Endometrial microvascular endothelial cells (primary cell): ENCODE data around the gene MYT1. TPM values are rescaled to one million over a fixed set of nuclear protein-coding genes. Genes with fewer than 3 reads are reported as not detected.

Experiments used
- in situ Hi-C: cut with HindIII; loops from 2 replicates; pipeline ENCODE4 v1.10.0; 2017; ENCODE audit warnings: low sequenced_read_pairs, low pct_unique_long_range_greater_than_20kb; ENCODE audit errors: inconsistent ontology term
- total RNA-seq: library from RNA; depleted of rRNA; stranded (reverse); fragments of >200 nt; gene quantifications from one replicate; pipeline ENCODE4 v1.2.3, GENCODE V29; 2015; ENCODE audit errors: inconsistent ontology term

MYT1 gene
- total RNA-seq, 1 donor from 2014 or later, result not detected

DNA sequence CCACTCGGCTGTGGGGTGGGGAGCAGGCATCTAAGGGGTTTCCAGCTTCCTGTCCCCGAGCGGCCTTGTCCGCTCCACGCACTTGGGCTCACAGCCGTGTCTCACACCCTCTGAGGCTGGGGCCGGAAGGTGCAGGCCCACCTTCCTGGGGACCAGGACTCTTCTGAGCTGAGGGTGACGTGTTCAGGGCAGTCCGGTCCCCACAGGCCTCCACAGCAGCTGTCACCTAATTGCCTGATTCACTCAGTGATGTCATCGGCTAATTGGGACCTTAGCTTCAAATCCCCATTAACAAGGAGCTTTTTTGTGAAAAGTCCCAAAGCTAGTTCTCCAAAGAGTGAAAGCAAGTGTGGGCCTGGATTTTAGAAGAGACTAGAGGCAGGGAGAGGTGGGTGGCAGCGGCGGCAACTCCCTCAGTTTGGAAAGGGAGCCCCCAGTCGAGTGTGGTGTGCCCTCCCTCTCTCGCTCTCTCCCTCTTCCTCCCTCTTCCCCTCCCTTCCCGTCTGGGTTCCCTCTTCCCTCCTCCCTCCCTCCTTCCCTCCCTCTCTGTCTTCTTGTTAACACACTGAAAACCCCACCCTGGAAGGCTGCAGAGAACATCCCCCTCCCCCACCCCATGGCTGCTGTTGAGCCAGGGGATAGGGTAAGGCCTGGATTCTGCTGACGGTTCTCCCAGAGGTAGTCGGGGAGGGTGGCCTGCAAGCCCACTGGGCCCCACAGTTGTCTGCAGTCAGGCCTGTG, 39.0 kb downstream of the MYT1 start:
- in situ Hi-C loops, result no loop called here

DNA sequence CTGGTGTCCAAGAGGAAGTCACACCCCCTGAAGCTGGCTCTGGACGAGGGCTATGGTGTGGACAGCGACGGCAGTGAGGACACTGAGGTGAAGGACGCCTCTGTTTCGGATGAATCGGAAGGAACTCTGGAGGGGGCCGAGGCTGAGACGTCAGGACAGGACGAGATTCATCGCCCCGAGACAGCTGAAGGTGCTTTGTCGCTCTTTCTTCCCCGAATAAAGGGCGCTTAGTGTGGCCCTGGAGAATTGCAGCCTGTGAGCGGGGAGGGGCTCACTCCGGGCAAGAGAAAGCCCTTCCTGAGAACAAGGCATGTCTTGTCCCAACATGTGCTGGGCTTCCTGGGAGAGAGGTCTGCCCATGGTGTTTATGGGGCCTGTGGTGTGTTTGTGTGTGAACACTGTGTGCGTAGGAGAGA, 41.4 kb downstream of the MYT1 start:
- in situ Hi-C loops, result no loop called here

DNA sequence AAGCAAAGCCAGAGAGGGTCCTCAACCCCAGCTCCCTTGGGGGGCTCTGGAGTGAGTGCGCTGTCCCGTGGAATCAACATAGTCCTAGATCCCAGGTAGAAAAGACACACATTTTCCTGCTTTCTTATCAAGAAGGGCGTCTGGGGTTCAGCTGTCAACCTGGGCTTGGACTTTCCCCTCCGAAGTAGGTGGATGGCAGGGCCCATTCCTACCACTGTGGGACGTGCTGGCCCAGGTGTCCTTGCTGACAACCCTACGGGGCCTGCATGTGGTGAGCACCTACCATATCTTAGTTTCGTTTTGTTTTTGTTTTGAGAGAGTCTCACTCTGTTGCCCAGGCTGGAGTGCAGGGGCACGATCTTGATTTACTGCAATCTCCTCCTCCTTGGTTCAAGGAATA, 42.4 kb downstream of the MYT1 start:
- in situ Hi-C loops, result no loop called here

DNA sequence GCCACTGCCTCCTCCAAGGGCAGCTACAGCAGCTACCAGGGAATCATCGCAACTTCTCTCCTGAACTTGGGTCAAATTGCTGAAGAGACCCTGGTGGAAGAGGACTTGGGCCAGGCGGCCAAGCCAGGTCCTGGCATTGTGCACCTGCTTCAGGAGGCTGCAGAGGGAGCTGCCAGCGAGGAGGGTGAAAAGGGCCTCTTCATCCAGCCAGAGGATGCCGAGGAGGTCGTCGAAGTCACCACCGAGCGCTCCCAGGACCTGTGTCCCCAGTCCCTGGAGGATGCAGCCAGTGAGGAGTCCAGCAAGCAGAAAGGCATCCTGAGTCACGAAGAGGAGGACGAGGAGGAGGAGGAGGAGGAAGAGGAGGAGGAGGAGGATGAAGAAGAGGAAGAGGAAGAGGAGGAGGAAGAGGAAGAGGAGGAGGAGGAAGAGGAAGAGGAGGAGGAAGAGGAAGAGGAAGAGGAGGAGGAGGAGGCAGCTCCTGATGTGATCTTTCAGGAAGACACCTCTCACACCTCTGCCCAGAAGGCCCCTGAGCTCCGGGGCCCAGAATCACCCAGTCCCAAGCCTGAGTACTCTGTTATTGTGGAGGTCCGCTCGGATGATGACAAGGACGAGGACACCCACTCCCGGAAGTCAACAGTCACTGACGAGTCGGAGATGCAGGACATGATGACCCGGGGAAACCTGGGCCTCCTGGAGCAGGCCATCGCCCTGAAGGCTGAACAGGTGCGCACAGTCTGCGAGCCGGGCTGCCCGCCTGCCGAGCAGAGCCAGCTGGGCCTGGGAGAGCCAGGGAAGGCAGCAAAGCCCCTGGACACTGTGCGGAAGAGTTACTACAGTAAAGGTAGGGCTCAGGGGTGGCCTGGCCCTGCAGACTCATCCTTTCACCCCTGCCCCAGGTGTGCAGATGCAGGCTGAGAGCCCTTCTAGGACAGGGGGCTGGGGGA, 43.7 kb downstream of the MYT1 start:
- in situ Hi-C loops, result no loop called here

DNA sequence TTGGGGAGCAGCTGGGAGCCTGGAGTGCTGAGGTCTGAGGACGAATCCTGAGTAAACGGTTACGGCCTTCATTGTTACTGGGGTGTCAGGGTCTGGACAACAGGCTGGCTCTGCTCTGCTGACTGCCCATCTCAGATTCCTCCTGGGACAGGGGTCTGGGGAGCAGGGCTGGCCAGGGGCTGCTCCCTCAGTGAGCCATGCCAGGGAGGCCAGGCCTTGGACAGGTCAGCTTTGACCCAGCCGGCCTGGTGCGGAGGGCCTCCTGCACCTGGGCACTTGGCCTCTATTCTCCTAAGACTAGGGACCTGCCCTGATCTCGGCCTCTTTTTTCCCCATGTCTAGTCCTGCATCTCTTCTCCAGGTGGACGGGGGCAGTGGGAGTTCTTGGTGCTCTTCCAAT, 44.9 kb downstream of the MYT1 start:
- in situ Hi-C loops, result no loop called here

DNA sequence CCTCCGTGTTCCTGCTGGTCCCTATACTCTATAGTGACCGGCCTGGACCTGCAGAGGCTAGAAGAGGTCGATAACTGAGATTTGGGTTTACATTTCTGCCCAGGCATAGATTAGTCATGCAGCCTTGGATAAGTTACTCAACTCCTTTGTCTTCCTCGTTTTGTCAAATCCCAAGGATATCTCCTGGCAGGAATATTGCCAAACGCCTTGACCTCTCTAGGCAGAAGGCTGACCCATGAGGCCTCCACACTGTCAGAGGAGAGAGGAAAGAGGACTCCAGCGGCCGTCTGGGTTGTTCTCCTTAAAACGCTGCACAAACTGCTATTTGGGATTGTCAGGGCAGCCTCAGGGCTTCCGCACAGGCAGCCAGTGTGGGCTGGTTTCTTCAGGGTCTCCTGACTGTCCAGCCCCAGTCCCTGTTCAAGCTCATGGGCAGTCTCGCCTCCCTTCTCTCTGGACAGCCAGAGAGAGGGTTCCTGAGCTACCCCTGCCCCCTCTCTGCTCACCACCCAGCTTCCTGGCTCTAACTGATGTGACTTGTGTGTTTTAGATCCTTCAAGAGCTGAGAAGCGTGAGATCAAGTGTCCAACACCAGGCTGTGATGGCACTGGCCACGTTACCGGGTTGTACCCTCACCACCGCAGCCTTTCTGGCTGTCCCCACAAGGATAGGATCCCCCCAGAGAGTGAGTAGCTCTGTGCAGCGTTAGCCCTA, 46.6 kb downstream of the MYT1 start:
- in situ Hi-C loops, result no loop called here

DNA sequence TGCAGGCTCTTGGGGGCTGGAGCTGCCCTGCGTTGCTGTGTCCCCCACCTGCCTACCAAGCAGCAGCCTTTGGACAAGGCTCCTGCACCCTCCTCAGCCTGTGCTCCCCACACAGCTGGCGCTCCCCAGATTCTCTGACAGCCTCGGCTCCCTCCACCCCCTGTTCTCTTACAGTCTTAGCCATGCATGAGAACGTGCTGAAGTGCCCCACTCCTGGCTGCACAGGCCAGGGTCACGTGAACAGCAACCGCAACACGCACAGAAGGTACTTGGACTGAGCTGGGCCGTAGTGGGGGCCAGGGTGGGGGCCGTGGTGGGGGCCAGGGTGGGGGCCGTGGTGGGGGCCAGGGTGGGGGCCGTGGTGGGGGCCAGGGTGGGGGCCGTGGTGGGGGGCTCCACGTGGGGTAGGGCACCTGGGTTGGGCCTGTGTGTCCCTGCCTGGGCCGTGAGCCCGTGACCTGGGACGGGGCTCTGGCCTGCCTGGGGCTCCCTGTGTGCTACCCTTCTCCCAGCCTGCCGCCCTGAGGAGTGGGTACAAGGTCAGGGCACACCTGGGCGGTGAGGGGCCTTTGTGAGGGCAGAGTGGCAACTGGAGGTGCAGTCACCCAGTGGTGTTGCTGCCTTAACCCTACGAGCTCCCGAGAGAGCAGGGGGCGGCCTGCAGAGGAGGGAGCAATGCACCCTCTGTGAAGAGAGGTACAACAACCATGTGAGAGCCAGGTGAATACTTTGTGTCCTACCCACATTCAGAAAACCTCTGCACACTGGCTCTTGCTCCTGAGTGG, 47.8 kb downstream of the MYT1 start:
- in situ Hi-C loops, result no loop called here

DNA sequence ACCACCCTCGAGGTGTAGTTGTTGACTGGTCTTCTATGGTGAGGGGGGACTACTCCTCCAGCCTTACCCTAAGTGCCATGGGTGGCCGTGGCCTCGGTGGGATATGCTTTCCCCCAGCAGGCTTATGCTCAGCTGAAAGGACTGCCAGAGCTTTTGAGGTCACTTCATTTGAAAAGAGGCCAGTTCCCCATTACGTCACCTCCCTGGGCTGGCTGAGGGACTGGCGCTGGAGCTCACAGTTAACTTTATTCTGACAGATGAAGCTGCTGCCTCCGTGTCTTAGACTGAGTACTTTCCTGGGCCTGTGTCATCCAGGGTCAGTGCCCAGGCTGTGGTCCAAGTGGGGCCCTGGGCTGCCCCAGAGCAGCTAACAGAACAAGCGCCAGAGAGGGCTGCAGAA, 48.5 kb downstream of the MYT1 start:
- in situ Hi-C loops, result no loop called here

DNA sequence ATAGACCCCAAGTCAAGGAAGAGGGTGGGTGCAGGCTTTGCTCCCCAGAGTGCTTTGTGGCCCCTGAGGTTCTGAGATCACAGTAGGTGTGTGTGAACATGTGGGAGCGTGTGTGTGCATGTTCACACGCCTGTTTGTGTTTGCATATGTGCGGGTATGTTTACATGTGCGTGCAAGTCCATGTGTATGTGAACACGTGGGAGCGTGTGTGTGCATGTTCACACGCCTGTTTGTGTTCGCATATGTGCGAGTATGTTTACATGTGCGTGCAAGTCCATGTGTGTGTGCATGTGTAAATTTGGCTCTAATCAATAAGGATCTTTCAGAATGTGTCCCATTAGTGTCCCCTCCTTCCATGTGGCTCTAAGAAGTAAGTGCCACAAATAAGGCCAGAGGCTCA, 49.9 kb downstream of the MYT1 start:
- in situ Hi-C loops, result no loop called here

DNA sequence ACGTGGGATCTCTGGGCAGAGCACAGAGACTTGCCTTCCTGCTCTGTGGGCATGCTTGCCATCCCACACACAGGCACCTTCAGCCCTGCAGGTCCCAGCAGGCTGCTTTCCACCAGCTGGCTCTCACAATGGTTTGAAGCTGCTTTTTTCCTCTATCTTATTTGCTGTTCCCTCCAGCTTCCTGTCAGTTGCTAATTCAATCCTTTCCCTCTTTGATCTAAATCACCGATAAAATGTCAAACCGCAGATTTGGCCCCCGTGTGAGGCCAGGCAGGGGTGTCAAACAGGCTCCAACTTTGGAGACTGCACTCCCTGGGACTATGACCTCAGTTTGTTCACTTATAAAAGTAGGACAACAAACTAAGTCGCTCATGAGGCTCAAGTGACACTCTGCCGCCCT, 50.7 kb downstream of the MYT1 start:
- in situ Hi-C loops, result no loop called here

DNA sequence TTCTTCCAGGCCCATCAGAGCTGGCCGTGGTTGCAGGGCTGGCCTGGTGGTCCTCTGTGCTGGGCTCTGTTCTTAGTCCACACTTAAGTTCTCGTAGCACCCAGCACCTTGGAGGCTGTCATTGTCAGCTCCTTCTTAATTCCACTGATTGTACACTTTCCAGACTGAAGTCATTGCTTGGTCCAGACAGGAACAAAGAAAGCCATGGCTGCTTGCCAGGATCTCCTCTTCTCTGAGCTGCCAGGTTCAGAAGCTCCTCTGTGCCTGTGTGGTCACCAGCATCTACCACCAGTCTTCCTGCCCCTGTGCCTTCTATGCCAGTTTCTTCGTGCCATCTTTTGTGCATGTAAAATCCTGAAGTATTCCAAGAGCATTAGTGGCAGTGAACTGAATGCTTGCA, 51.8 kb downstream of the MYT1 start:
- in situ Hi-C loops, result no loop called here

DNA sequence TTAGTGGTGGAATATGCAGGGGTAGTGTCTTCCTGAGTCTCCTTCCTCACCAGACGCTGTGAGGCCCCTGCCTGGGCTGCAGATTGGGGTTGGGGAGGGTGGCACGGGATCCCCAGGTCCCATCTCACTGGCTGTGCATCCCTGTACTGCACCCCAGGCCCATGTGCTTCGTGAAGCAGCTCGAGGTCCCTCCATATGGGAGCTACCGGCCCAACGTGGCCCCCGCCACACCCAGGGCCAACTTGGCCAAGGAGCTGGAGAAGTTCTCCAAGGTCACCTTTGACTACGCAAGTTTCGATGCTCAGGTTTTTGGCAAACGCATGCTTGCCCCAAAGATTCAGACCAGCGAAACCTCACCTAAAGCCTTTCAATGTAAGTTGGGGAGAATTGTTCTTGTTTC, 52.7 kb downstream of the MYT1 start:
- in situ Hi-C loops, result no loop called here

DNA sequence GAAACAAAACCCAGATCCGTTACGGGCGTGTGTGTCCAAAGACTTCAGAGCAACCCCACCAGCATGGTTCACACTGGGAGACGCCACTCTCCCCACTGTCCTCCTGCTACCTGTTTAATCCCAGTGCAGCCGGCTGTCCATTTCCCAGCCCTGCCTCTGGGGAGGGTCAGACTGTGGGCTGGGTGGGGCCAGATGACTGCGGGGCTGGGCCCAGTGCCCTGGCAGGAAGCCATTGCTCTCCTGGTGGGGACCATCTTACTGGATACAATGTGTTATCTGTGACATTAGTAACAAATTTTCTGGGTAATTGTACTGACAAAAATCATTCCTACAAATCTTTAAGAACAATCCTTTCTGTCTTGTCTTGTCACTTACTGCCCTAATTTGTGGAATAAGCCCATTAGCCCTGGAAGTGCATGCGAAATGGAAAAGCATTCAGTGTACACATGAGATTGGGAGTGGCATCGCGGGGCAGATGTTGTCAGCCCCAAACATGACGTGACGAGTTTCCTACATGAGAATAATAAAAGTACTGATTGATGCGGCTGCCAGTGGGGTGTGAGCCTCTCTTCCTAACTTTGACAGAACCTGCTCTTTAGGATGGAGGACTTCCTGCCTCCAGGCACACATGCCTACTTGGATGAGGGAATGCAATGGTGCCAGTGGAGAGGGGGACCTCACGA, 53.4 kb downstream of the MYT1 start:
- in situ Hi-C loops, result no loop called here

DNA sequence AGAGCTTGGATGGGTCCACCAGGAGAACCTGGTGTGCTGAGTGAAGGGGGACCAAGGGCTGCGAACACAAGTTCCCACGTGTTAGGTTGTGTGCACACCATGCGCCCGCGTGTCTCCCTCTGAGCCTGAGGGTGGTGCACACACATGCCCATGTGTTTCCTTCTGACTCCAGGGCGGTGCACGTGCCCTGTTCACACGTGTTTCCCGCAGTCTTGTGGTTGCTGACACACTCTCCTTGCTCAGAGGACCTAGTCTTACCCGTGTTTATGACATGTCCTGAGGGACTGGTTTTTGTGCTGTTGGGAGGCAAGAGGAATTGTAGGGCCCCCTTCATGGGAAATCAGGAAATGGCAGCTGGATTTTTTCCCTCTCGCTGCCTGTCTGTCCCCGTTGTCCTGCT, 55.0 kb downstream of the MYT1 start:
- in situ Hi-C loops, result no loop called here

DNA sequence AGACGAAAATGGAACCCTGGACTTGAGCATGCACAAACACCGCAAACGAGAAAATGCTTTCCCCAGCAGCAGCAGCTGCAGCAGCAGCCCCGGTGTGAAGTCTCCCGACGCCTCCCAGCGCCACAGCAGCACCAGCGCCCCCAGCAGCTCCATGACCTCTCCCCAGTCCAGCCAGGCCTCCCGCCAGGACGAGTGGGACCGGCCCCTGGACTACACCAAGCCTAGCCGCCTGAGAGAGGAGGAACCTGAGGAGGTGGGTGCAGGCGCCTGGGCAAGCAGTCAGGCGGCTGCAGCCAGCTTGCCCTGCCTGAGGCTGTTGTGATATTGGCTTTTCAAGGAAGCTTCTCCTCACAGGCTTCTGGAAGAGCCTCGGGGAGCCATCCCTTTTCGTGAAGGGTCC, 55.5 kb downstream of the MYT1 start:
- in situ Hi-C loops, result no loop called here

DNA sequence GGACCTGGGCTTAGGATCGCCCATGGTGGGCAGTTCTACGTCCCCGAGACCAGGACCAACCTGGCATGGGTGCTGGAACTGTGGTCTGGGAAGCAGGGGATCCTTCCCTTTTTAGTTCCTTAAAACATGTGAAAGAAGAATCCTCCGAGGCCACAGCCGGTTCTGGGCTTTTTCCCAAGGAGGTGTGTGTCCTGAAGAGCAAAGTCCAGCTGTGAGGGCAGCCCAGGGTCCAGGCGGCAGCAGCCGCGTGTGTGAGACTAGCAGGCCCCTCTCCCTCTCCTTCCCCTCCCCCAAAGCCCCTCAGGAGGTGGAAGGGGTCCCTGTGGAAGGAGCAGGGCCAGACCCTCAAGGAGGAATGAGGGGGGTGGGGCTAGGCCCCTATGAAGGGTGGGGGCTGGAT, 56.2 kb downstream of the MYT1 start:
- in situ Hi-C loops, result no loop called here

DNA sequence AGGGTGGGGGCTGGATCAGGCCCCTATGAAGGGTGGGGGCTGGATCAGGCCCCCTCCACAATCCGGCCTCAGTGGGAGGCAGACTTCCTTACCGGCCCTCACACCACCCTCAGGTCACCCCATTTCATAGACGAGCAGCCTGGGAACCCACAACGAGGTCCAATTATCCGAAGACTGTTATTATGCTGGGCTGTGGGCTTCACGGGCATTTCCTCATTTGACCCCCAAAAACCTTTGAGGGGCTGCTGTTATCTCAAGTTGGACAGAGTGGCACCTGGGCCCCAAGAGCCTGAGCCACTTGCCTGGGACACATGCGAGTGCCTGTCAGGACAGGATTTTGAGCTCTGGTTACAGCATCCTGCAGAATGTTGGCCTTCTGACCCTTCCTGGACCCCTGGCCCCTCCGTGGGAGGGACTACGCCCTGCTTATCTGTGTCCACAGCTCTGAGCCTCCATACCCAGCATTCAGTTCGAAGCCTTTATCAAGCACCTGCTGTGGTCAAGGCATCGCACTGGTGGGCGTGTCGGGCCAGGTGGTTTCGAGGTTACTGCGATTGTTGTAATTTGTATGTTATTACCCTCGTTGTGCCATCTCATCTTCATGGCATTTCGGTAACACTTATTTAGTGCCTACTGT, 56.8 kb downstream of the MYT1 start:
- in situ Hi-C loops, result no loop called here

DNA sequence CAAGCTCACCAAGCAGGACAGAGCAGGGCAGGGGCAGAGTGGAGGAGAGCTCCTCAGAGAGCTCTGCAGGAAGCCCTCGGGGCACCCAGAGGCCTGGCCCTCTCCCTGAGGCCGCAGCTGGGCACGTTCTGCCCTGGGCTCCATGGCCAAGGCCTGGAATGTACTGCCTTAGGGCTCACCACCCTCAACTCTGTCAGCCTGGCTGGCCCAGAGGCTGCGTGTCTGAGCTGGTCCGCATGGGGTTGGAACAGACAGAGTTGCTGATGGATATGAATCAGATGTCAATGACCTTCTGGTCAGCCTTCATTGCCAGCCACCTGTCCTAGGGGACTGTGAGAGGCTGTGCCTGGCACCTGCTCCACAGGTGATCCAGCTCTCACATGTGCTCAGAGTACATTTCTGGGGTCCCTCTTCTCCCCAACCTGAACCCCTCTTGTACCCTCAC, 58.1 kb downstream of the MYT1 start:
- in situ Hi-C loops, result no loop called here
